Endometrium (tissue), 2 donors: ENCODE results near the gene ABHD2.
"Not testable (repeated sequence)": the region's sequence is repeated elsewhere in the genome, so short reads cannot be mapped to it uniquely, and the experiment has no call there.

Source experiments
- FAIRE-seq: peaks from 2 replicates; lab custom pipeline; 2012; peaks lifted over from hg19 to GRCh38; lab: Jason Lieb, UNC
- donor health status: control.
- donor health status: control.

Gene ABHD2

GRCh38 chr15:89139613-89140499 is 51.6 kb downstream of the ABHD2 start:
- no peak for FAIRE-seq

GRCh38 chr15:89140595-89140994 is 52.3 kb downstream of the ABHD2 start:
- FAIRE-seq, result no peak

GRCh38 chr15:89141159-89141558 is 52.9 kb downstream of the ABHD2 start:
- not testable (repeated sequence) for FAIRE-seq

GRCh38 chr15:89141885-89142284 is 53.6 kb downstream of the ABHD2 start:
- FAIRE-seq, result no peak

GRCh38 chr15:89142423-89142822 is 54.2 kb downstream of the ABHD2 start:
- FAIRE-seq, result no peak

GRCh38 chr15:89143503-89144162 is 55.4 kb downstream of the ABHD2 start:
- FAIRE-seq, result peak; percentile 95

GRCh38 chr15:89144491-89144890 is 56.2 kb downstream of the ABHD2 start:
- FAIRE-seq, result no peak

GRCh38 chr15:89146366-89146765 is 58.1 kb downstream of the ABHD2 start:
- peak; percentile 80 for FAIRE-seq

GRCh38 chr15:89148126-89148525 is 59.9 kb downstream of the ABHD2 start:
- no peak for FAIRE-seq

GRCh38 chr15:89149501-89150101 is 61.3 kb downstream of the ABHD2 start:
- no peak for FAIRE-seq

- no peak for FAIRE-seq
Measured at GRCh38 chr15:89150287-89150686, 62.0 kb downstream of the ABHD2 start.

GRCh38 chr15:89150762-89151664 is 62.8 kb downstream of the ABHD2 start:
- no peak for FAIRE-seq

GRCh38 chr15:89155122-89155521 is 66.9 kb downstream of the ABHD2 start:
- FAIRE-seq, result no peak

GRCh38 chr15:89155656-89156055 is 67.4 kb downstream of the ABHD2 start:
- no peak for FAIRE-seq

- FAIRE-seq, result no peak
Measured at GRCh38 chr15:89157061-89157460, 68.8 kb downstream of the ABHD2 start.

- FAIRE-seq, result no peak
Measured at GRCh38 chr15:89157918-89158564, 69.8 kb downstream of the ABHD2 start.

- no peak for FAIRE-seq
Measured at GRCh38 chr15:89161666-89162065, 73.4 kb downstream of the ABHD2 start.

- no peak for FAIRE-seq
Measured at GRCh38 chr15:89163271-89164055, 75.2 kb downstream of the ABHD2 start.

- no peak for FAIRE-seq
Measured at GRCh38 chr15:89164712-89165211, 76.5 kb downstream of the ABHD2 start.

- no peak for FAIRE-seq
Measured at GRCh38 chr15:89165677-89166076, 77.4 kb downstream of the ABHD2 start.
